Fibroblast of lung (primary cell): ENCODE measurements around the gene COL27A1.

Experiments
- EZH2 ChIP-seq: IDR thresholded peaks from 2 replicates; pipeline ENCODE4 v1.5.1; 2012; ENCODE audit warnings: low read length, control low read depth, mild to moderate bottlenecking; ENCODE audit errors: missing control alignments
- TF ChIP-seq, protein P1 (sequence below), 2 donors: IDR thresholded peaks in 1 of 2; conservative IDR thresholded peaks in 1 of 2; 1 replicate in 1 of 2; 2 replicates in 1 of 2; pipeline ENCODE4 v1.5.1; 2011 to 2012; ENCODE audit warnings: low read length in 2 of 2, control low read depth in 1 of 2, inconsistent platforms in 1 of 2, low read depth in 1 of 2, mild to moderate bottlenecking in 1 of 2

DNA sequence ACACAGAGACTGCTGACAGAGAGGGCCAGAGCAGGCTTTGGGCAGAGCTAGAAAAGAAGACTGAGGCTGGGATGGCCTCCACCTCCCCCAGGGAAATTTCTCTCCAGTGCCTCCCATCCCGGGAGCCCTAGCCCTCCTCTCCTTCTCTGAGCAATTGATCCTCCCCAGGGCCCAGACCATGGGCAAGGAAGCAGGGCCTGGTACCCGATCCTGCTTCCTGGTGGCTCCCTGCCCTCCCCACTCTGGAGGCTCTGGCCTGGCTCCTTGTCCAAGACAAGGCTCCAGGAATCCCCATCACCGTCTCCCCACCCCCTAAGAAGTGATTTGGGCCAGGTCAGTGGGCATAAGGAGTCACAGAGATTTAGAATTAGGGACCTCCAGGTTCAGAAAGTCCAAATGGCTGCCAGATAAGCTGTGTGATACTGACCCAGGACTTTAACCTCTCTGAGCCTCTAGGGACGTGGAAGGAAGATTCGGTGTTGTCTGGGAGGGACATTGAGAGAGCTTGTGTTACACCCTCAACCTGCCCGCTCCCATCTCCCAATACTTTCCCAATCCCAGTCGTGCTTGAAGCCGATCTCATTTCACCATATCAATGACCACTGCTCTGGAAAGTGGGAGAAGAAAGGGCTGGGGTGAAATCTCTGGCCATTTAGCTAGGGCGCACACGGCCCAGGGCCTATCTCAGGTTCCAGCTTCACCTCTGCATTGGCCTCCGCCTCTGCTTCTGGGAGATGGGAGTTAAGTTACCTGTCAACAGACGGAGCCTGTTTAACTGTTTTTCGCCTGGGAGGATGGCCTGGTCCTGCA is 30.5 kb upstream of the COL27A1 start:
- TF ChIP-seq, protein P1, sequence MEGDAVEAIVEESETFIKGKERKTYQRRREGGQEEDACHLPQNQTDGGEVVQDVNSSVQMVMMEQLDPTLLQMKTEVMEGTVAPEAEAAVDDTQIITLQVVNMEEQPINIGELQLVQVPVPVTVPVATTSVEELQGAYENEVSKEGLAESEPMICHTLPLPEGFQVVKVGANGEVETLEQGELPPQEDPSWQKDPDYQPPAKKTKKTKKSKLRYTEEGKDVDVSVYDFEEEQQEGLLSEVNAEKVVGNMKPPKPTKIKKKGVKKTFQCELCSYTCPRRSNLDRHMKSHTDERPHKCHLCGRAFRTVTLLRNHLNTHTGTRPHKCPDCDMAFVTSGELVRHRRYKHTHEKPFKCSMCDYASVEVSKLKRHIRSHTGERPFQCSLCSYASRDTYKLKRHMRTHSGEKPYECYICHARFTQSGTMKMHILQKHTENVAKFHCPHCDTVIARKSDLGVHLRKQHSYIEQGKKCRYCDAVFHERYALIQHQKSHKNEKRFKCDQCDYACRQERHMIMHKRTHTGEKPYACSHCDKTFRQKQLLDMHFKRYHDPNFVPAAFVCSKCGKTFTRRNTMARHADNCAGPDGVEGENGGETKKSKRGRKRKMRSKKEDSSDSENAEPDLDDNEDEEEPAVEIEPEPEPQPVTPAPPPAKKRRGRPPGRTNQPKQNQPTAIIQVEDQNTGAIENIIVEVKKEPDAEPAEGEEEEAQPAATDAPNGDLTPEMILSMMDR (conservative IDR thresholded peaks at IDR 0.05 in 1 of 2, IDR thresholded peaks at IDR 0.05 in 1 of 2; ENCODE audit: low read depth in 1 of 2, low read length in 2 of 2): no peak
- no peak for TF ChIP-seq EZH2
